ENCODE data around the gene KIAA1217. TPM values are rescaled to one million over a fixed set of nuclear protein-coding genes. Genes with fewer than 3 reads are reported as not detected.

The KIAA1217 gene
- total and polyA plus RNA-seq, 2 of the 4 experiments (the other 2 are of a cell fraction), result 3.4 to 4.4 TPM

DNA sequence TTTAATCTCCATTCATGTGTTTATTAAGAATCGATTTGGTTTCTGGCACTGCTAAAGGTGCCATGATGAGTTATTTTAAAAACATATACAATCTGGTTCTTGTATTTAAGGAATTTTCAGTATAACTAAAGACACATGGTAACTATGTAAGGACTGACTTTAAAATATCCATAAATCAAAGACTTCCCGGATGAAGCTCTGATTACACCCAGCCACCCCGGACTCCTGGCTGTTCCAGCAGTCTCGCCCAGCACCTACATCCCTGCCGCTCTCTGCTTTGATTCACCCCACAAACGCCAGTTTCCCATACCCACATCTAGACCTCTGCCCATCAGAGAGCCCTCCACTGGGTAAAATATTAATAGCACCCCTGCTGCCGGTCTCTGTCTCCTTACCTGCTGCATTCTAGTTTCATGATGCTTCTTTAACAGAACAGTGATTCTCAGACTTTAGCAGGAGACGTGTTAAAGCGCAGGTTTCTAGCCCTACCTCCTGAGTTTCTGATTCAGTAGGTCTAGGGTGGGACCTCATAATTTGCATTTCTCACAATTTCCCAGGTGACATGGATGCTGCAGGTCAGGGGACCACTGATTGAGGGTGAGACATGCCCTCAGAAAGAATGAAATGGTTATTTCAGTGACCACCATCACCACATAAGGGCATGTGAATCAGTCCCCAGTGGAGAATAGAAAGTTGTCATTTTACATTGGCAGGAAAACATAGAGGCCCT, 185.7 kb downstream of the KIAA1217 start:
- H2AK9ac ChIP-seq (replicated peaks; ENCODE audit: low read depth, low read length, poor library complexity), result no peak overlapping the region
- no peak overlapping the region for H2BK5ac ChIP-seq (ENCODE audit: low read depth, low read length, poor library complexity, severe bottlenecking)
- no peak overlapping the region for H3K27ac ChIP-seq (ENCODE audit: insufficient read depth, low read length)
- intact Hi-C loops (cut with micrococcal nuclease), result no loop called here
- 92% methylated on average over 2 of the region's 9 CpGs; no CpG with 5 or more reads in 1 of the 2 experiments for WGBS, 2 experiments (ENCODE audit: extremely low coverage in 2 of 2, insufficient read length in 1 of 2)
- ATAC-seq (ENCODE audit: low read depth), result no peak
- no peaks in the 10 kb centered on the region for H3K9me3 ChIP-seq (ENCODE audit: control insufficient read depth, insufficient read depth, low read length)
- H2AK5ac ChIP-seq (ENCODE audit: low read depth, low read length), result no peak overlapping the region
- H3K23ac ChIP-seq (ENCODE audit: low read depth, low read length), result no peak overlapping the region
- H2BK15ac ChIP-seq (ENCODE audit: low read depth, low read length), result no peak overlapping the region
- no peak overlapping the region for H3K4me2 ChIP-seq (ENCODE audit: low read depth, low read length)
- no peaks in the 10 kb centered on the region for H3K9me1 ChIP-seq (ENCODE audit: insufficient read depth, low read length)
- TF ChIP-seq BHLHE40 (IDR thresholded peaks at IDR 0.05; ENCODE audit: low read depth, low read length) (no peak), SMC3 (IDR thresholded peaks at IDR 0.05; ENCODE audit: low read depth, low read length) (no peak), RAD21 (IDR thresholded peaks at IDR 0.05; ENCODE audit: low read length) (no peak), POLR2A (IDR thresholded peaks at IDR 0.05; ENCODE audit: low read depth, low read length) (no peak), FOS (IDR thresholded peaks at IDR 0.05; ENCODE audit: low read depth, low read length) (no peak), NFE2L2 (IDR thresholded peaks at IDR 0.05; ENCODE audit: low read depth, low read length) (no peak), USF2 (IDR thresholded peaks at IDR 0.05; ENCODE audit: low read depth, low read length) (no peak), RCOR1 (IDR thresholded peaks at IDR 0.05; ENCODE audit: insufficient replicate concordance, low read length) (no peak), MAFK (IDR thresholded peaks at IDR 0.05; ENCODE audit: low read depth, low read length) (no peak), MXI1 (IDR thresholded peaks at IDR 0.05; ENCODE audit: borderline replicate concordance, low read depth, low read length) (no peak), RFX5 (IDR thresholded peaks at IDR 0.05; ENCODE audit: low read depth, low read length) (no peak)
- TF ChIP-seq, protein P1, sequence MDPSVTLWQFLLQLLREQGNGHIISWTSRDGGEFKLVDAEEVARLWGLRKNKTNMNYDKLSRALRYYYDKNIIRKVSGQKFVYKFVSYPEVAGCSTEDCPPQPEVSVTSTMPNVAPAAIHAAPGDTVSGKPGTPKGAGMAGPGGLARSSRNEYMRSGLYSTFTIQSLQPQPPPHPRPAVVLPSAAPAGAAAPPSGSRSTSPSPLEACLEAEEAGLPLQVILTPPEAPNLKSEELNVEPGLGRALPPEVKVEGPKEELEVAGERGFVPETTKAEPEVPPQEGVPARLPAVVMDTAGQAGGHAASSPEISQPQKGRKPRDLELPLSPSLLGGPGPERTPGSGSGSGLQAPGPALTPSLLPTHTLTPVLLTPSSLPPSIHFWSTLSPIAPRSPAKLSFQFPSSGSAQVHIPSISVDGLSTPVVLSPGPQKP (IDR thresholded peaks at IDR 0.05; ENCODE audit: borderline replicate concordance, low read depth, low read length), result no peak
- no peaks in the 10 kb centered on the region for H3K79me1 ChIP-seq (ENCODE audit: low read depth in 1 of 2, low read length in 2 of 2)
- H3K36me3 ChIP-seq (ENCODE audit: control insufficient read depth, insufficient read depth, low read length), result no peaks in the 10 kb centered on the region
- no TSS peak for BruUV-seq (replicated peaks)
- H4K5ac ChIP-seq (ENCODE audit: low read depth, low read length), result no peak overlapping the region
- H2BK120ac ChIP-seq (ENCODE audit: low read depth, low read length), result no peak overlapping the region
- H3K14ac ChIP-seq (replicated peaks; ENCODE audit: low read depth, low read length), result no peak overlapping the region
- H4K8ac ChIP-seq (ENCODE audit: low read depth in 2 of 2, low read length in 2 of 2), result no peak overlapping the region
- no peak overlapping the region for H3K56ac ChIP-seq (ENCODE audit: extremely low read depth, insufficient read depth, low read length)
- DNase-seq, result no peak
- H2AFZ ChIP-seq (replicated peaks; ENCODE audit: low read length, poor library complexity), result no peak overlapping the region
- POLR2A ChIA-PET (ENCODE audit: unreplicated experiment), result no interaction called here
- no peak overlapping the region for H3K18ac ChIP-seq (ENCODE audit: low read depth, low read length)
- no peaks in the 10 kb centered on the region for H4K20me1 ChIP-seq (ENCODE audit: insufficient read depth, low read length)
- no peaks in the 10 kb centered on the region for H3K4me1 ChIP-seq (ENCODE audit: control insufficient read depth, insufficient read depth, low read length)
- no peak overlapping the region for H3K4me3 ChIP-seq (ENCODE audit: insufficient read depth, low read depth, low read length)
- H3K4ac ChIP-seq (ENCODE audit: low read depth, low read length), result no peak overlapping the region
- in situ Hi-C loops (cut with MboI; ENCODE audit: low sequenced_read_pairs), result no loop called here
- H4K91ac ChIP-seq (ENCODE audit: insufficient read depth, low read depth, low read length), result no peak overlapping the region
- CTCF ChIA-PET, result no interaction called here
- no peak overlapping the region for H2BK20ac ChIP-seq (ENCODE audit: low read depth, low read length)
- H3K9ac ChIP-seq (ENCODE audit: low read depth, low read length), result no peak overlapping the region
- dilution Hi-C loops (cut with HindIII; ENCODE audit: low sequenced_read_pairs, unreplicated experiment), result no loop called here
- H3K27me3 ChIP-seq (ENCODE audit: control insufficient read depth, insufficient read depth, low read length), result peaks cover 20% of the 10 kb centered on the region
